HG03571 (cell line): ENCODE measurements around the gene ABHD13.
"Not testable (repeated sequence)": the region's sequence is repeated elsewhere in the genome, so short reads cannot be mapped to it uniquely, and the experiment has no call there.

Source experiments
- ATAC-seq: cut with Tn5 transposase; IDR thresholded peaks from one replicate; pipeline ENCODE4 v1.9.1; 2021; ENCODE audit not compliant: unreplicated experiment

ABHD13 gene

GRCh38 chr13:108223687-108224503, 5.7 kb downstream of the ABHD13 start:
- no peak for ATAC-seq

GRCh38 chr13:108225440-108225839, 7.2 kb downstream of the ABHD13 start:
- ATAC-seq, result peak; percentile 72

- ATAC-seq, result peak; percentile 20
These were observed 8.0 kb downstream of the ABHD13 start for GRCh38 chr13:108226184-108226583.

GRCh38 chr13:108227651-108228272, 9.6 kb downstream of the ABHD13 start:
- ATAC-seq, result no peak

- no peak for ATAC-seq
These were observed 12.2 kb downstream of the ABHD13 start for GRCh38 chr13:108230377-108230776.

GRCh38 chr13:108249150-108249549, 31.0 kb downstream of the ABHD13 start:
- ATAC-seq, result peak; percentile 59

GRCh38 chr13:108257248-108257647, 39.1 kb downstream of the ABHD13 start:
- ATAC-seq, result no peak

- ATAC-seq, result no peak
These were observed 45.6 kb downstream of the ABHD13 start for GRCh38 chr13:108263621-108264355.

- ATAC-seq, result no peak
These were observed 48.3 kb downstream of the ABHD13 start for GRCh38 chr13:108266321-108266990.

GRCh38 chr13:108267347-108267746, 49.2 kb downstream of the ABHD13 start:
- no peak for ATAC-seq

- not testable (repeated sequence) for ATAC-seq
These were observed 49.7 kb downstream of the ABHD13 start for GRCh38 chr13:108267855-108268254.

- ATAC-seq, result no peak
These were observed 50.4 kb downstream of the ABHD13 start for GRCh38 chr13:108268466-108269112.

- ATAC-seq, result peak; percentile 68
These were observed 51.6 kb downstream of the ABHD13 start, which contains the start of gene TNFSF13B for GRCh38 chr13:108269601-108270328. Gene TNFSF13B (plus strand): TSS chr13:108269718. CDS start chr13:108269896, 178 bp downstream.

- ATAC-seq, result peak; percentile 6
These were observed 52.2 kb downstream of the ABHD13 start for GRCh38 chr13:108270442-108270841.

GRCh38 chr13:108272333-108272732, 54.1 kb downstream of the ABHD13 start:
- no peak for ATAC-seq

GRCh38 chr13:108273429-108274118, 55.4 kb downstream of the ABHD13 start:
- ATAC-seq, result no peak

- ATAC-seq, result no peak
These were observed 56.5 kb downstream of the ABHD13 start for GRCh38 chr13:108274718-108275117.

GRCh38 chr13:108276060-108276459, 57.9 kb downstream of the ABHD13 start:
- ATAC-seq, result no peak

GRCh38 chr13:108278466-108278865, 60.3 kb downstream of the ABHD13 start:
- no peak for ATAC-seq
